GM21619 (cell line): ENCODE measurements around the gene TTLL9.
"Not testable (repeated sequence)": the region's sequence is repeated elsewhere in the genome, so short reads cannot be mapped to it uniquely, and the experiment has no call there.

Source experiments
- ATAC-seq: cut with Tn5 transposase; IDR thresholded peaks from one replicate; pipeline ENCODE4 v1.9.1; 2021; ENCODE audit not compliant: unreplicated experiment

The TTLL9 gene, protein sequence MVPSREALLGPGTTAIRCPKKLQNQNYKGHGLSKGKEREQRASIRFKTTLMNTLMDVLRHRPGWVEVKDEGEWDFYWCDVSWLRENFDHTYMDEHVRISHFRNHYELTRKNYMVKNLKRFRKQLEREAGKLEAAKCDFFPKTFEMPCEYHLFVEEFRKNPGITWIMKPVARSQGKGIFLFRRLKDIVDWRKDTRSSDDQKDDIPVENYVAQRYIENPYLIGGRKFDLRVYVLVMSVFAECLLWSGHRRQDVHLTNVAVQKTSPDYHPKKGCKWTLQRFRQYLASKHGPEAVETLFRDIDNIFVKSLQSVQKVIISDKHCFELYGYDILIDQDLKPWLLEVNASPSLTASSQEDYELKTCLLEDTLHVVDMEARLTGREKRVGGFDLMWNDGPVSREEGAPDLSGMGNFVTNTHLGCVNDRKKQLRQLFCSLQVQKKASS

DNA sequence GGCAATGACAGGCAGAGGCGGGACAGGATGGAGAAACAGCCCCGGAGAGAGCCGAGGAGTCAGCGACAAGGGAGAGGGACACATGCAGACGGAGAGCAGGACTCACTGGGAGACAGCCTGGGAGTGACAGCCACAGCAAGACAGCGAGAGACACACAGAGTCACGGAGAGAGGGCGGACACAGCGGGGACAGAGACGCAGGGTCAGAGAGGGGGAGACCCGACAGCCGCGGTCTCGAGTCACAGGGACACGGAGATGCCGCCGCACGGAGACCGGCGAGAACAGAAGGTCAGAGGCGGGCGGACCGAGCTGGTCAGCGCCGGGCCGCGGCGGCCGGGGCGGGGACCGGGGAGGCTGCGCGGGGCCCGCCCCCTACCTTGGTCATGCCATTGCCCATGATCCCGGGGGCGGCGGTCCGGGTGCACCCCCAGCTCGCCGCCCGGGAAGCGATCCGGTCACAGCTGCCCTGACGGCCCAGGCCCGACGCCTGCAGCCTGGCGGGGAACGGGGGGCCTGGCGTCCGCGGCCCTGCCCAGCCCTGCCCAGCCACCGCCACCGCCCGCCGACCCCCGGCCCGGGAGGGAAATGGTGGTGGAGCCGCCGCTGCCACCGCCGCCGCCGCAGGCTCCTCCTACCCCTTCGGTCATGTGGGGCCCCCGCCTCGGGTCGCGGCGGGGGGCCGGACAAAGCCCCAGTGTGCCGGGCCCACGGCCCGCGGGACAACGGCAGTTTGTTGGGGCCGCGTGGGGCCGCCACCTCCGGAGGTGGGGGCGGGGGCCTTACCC lies at the start of gene TTLL9, which contains the start of gene DUSP15:
TSS of gene TTLL9 (plus strand) at position 693 of the 784 bp plus-strand sequence. CDS start 493 bp downstream, outside the sequence.
TSS of gene DUSP15 (minus strand) at position 586 of the 784 bp plus-strand sequence. CDS start at position 396, 190 bp downstream.
- no peak for ATAC-seq

DNA sequence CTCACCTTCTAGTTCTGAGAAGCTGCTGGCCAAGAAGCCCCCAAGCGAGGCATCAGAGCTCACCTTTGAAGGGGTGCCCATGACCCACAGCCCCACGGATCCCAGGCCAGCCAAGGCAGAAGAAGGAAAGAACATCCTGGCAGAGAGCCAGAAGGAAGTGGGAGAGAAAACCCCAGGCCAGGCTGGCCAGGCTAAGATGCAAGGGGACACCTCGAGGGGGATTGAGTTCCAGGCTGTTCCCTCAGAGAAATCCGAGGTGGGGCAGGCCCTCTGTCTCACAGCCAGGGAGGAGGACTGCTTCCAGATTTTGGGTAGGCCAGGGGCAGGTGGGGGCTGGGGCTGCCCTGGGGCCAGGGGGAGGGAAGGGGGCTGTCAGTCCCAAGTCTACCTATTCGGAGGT lies 49.0 kb upstream of the TTLL9 start:
- no peak for ATAC-seq

DNA sequence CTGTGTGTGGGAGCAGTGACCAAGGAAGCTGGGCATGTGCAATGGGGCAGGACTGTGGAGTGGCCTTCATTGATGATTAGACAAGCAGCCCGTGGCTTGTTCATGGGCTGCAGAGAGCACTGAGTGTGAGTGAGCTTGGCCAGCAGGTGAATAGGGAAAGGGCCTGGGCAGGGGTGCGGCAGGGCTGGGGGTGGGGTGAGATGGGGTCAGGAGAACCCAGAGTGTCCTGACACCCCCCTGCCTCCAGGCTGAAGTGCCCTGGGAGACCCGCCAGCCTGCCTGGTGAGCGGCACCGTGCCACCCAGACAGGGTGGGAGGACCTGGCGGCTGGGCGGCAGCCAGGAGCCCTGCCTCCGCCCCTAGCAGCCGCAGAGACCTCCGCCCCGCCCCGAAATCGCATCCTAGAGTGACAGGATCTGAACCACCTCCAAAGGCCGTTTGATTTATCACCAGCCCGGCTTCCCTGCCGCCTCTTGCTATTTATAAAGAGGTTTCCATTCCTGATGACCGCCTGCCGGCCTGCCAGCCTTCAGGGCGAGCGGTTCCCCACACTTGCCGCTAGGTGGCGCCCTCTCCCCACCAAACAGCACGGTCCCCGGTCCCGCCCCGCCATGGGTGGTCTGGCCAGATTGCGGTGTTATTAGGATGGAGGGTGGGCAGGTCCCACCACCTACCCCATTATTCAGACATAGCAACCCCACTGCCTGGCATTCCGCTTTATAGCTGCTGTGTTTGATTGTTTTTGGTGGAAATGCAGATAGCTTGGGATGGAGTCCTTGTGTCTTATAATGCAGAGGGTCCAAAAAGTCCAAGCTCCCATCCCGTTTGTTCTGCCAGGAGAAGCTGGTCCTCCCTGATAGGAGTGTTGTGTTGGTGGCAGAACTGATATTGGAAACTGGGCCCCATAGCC lies 47.8 kb upstream of the TTLL9 start:
- no peak for ATAC-seq

DNA sequence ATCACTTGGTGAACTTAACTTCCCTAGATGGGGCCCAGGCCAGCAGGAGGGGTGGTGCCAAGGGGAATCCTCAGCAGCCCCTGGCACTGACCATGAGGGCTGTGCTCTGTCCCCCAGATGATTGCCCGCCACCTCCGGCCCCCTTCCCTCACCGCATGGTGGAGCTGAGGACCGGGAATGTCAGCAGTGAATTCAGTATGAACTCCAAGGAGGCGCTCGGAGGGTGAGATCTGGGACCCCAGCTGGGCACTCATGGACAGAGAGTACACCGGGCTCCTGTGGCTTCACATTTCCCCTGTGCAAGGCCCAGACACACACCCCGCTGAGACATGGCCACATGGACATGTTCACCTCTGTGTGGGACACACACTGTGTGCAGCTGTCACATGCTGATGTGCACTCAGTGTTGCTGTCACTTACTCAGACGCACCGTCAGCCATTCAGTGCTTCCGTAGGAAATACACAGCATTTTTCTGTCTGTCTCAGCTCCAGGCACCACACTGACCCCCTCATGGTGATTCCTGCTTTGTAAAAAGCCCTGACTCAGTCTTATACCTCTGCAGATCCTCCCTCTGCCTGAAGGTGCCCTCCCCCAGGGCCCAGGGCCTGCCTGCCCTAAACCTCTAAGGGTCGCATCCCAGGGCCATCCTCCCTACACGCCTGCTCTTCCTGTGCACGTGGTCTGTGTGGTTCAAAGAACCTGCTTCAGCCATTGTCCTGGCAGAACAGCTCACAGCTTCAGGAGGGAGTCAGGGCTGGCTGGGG lies 46.9 kb upstream of the TTLL9 start:
- ATAC-seq: no peak

DNA sequence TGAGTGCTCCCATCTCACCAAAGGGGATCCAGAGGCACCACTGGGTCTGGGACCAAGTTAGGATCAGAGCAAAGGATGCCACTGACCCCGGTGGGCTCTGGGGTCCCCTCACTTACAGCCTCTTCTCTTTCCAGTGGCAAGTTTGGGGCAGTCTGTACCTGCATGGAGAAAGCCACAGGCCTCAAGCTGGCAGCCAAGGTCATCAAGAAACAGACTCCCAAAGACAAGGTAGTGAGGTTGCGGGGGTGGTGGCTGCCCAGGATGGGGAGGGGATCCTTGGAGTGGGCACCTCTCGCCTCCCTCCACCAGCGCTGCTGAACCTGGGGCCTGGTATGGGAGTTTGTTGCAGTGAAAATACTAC lies 46.3 kb upstream of the TTLL9 start:
- ATAC-seq: no peak

DNA sequence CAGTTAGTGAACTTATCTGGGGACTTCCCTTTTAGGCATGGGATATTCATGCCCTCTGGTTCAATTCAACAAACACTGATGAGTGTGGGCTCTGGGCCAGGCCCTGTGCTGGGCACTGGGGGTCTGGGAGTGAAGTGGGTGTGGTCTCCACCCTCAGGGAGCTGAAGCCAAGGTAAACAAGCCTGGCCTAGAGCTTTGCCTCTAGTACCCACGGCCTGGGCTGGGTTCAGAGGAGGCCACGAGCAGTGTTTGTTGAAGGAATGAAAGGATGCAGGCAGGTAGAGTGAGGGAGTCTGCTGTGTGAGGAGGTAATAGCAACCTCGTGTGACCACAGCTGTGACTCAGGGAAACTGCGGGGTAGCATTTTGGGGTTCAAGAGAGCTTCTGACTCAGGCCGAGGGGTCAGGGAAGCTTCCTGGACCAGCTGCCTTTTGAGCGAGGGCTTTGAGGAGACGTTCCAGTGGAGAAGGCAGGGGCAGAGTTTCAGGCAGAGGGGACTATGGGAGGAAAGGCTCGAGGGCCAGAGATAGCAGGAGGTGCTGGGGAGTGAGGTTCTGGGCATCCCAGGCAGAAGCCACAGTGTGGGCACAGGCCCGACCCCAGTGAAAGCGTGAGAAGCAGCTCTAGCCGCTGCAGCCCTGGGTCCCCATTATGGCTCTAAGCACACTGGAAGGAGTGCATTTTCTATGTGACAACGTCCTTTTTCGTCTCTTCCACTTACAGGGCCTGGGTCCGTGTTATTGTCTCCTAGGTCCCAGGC lies 45.7 kb upstream of the TTLL9 start:
- no peak for ATAC-seq

DNA sequence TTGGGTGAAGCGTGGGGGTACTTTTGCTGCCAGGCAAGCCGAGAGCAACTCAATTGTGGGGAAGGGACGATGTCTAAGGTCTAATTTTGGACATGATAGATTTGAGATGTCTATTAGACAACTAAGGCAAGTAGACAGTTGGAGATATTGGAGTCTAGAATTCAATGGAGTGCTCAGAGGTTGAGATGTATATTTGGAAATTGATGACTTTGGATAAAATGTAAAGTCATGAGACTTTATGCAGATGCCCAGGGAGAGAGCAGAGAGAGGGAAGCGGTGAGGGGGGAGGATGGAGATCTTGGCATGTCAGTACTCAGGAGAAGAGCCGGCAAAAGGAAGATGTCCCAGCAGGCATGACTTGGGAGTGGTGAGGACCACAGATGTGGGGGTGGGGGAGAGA lies 44.4 kb upstream of the TTLL9 start:
- no peak for ATAC-seq

DNA sequence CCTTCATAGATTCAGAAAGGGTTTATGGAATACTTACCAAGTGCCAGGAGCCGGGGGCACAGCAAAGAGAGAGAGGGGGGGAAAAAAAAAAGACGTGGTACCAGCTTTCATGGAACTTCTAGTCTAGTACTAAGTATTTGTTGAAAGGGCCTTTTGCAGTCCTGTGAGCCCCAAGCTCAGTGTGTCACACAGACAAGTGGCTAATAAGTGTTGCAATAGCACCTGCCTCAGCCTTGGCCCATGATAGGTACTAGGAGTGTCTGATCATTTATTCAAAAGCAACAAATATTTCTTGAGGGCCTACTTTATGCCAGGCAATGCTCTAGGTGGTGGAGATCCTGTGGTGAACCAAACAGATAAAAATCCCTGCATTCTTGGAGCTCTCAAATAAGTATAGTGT lies 43.4 kb upstream of the TTLL9 start:
- no peak for ATAC-seq

DNA sequence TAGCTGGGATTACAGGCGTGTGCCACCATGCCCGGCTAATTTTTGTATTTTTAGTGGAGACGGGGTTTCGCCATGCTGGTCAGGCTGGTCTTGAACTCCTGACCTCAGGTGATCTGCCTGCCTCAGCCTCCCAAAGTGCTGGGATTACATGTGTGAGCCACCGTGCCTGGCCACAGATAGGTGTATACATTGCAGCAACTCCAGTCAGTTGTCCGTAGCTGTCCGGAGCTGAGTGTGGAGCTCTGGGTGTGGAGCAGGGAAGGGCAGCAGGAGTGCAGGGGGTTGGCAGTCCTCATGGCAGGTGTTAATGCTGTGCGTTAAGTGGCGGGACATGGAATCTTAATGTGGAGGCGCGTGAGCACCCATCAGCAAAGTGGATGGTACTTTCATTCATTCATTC lies 42.4 kb upstream of the TTLL9 start:
- not testable (repeated sequence) for ATAC-seq

DNA sequence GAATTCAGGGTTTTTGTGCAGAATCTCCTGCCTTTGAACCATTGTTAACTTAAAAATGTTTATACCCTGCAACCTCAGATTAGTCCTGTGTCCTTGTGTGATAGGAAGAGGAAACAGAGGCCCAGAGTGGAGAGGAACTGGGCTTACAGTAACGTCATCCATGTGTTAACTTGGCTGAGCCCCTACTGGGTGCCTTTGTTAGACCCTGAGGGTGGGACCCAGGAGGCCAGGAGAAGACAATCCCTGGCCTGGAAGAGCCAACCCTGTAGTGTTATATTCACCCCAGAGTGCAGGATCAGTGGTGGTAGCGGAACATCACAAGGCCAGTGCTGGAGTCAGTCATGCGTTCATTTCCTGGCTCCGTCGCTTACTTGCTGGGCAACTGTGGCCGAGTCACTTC lies 40.7 kb upstream of the TTLL9 start:
- no peak for ATAC-seq

DNA sequence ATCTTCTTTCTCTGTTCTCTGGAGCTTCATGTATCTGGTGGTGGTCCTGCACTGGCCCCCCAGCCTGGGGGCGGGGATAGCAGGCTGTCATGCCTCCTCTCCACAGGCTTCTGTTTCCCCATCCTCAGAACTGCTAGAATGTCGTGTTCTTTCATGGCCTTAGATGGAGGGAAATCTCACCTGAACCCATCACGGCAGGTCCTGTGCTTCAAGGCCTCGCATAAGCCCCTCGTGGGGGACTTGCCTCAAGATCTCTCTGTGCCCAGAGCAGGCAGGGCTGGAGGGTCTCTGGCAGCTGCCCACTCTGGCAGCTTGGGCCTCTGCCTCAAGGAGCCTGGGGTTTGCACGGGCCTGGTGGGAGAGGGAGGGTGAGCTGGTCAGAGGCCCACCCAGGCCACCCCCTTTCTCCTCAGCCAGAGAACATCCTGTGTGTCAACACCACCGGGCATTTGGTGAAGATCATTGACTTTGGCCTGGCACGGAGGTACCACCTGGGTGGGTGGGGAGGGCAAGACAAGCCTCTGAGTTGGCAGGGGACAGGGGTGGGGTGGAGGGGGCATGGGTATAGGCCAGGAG lies 39.9 kb upstream of the TTLL9 start:
- ATAC-seq: no peak

DNA sequence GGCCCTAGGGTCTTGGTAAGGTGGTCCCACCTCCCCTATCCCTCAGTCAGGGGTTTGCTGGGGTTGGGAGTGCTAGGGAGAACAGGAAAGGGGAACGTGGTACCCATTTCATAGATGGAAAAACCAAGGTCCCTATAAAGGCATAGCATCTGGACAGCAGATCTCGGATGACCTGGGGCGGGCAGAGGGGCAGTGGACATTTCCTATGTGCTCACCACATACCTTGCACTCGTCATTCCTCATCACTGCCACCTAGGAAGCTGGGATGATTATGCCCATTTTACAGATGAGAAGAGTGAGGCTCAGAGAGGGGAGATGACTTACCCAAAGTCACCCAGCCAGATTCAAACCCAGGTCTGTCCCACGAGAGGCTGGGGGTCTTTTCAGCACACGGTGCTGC lies 39.2 kb upstream of the TTLL9 start:
- ATAC-seq: no peak

DNA sequence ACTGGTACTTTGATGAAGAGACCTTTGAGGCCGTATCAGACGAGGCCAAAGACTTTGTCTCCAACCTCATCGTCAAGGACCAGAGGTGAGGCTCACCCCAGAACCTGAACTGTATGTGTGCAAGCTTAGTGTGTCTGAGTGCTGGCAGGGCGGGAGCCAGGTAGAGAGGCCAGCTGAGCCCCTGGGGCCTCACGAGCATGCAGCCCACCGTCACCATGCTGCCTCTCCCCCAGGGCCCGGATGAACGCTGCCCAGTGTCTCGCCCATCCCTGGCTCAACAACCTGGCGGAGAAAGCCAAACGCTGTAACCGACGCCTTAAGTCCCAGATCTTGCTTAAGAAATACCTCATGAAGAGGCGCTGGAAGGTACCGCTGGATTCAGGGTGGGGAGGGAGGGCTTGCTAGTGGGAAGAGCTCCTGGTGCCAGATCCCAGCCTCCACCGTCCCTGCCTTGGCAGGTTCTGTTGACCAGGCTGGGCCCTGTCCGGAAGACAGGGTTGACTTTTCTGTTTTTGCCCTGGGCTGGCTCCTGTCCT lies 38.6 kb upstream of the TTLL9 start:
- no peak for ATAC-seq

DNA sequence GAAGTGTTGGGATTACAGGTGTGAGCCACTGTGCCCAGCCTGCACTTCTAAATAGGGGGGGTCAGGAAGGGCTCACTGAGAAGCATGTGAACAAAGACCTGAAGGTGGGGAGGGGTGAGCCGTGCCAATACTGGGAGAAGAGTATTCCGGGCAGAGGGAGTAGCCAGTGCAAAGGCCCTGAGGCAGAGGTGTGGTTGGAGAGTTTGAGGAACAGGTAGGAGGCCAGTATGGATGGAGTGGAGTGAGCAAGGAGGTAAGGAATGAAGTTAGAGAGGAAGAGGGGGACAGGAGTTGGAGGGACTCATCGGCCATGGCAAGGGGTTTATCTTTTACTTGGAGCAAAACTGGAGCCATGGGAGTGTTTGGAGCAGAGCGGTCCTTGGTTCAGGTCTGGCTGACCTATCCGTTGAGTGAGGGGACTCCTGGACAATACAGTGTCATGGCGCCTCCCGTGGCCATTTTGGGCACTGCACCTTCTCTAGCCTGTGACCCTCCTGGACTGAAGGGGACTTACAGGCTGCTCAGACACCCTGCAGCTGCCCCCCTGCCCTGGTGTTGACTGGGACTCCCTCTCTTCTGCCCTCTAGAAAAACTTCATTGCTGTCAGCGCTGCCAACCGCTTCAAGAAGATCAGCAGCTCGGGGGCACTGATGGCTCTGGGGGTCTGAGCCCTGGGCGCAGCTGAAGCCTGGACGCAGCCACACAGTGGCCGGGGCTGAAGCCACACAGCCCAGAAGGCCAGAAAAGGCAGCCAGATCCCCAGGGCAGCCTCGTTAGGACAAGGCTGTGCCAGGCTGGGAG lies 37.1 kb upstream of the TTLL9 start:
- no peak for ATAC-seq

DNA sequence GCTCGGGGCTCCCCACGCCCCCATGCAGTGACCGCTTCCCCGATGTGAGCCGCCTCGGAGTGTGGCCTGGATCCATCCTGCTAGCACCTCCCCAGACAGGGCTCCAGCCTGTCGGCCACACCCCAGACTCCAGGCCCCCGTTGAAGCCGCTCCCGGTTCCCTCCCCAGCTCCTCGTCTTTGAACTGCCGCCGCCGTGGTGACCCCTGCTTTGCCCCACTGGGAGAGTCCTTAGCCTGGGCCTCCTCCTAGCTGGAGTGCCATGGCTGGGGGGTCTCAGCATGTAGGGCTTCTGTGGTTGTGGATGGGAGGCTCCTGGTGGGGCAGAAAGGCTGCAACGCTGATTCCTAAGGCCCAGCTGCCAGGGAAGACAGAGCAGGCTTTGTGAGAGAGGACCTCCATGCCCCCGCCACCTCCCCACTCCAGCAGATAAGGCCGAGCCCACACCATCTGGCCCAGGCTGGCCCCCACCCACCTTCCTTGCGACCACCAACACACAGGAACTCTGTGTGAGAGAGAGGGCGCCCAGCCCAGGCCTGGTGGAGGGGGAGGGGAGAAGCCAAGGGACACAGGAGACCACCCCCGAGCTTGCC lies 36.4 kb upstream of the TTLL9 start:
- no peak for ATAC-seq

DNA sequence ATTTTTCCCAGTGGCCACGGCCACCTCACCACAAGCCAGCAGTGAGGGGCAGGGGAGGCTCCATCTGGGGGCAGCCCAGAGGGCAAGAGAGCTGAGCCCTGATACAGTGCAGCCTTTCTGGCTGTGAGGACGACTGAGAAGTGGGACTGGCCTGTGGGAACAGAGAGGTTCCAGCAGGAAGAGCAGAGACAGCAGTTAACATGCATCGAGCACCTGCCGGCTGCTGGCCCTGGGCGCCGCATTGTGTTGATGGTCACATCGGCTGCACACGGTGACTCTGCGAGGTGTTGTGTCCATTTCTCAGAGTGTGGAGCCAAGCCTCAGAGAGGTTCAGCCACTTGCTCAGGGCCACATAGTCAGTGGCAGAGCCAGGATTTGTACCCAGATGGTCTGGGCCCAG lies 34.9 kb upstream of the TTLL9 start:
- peak; percentile 15 for ATAC-seq

DNA sequence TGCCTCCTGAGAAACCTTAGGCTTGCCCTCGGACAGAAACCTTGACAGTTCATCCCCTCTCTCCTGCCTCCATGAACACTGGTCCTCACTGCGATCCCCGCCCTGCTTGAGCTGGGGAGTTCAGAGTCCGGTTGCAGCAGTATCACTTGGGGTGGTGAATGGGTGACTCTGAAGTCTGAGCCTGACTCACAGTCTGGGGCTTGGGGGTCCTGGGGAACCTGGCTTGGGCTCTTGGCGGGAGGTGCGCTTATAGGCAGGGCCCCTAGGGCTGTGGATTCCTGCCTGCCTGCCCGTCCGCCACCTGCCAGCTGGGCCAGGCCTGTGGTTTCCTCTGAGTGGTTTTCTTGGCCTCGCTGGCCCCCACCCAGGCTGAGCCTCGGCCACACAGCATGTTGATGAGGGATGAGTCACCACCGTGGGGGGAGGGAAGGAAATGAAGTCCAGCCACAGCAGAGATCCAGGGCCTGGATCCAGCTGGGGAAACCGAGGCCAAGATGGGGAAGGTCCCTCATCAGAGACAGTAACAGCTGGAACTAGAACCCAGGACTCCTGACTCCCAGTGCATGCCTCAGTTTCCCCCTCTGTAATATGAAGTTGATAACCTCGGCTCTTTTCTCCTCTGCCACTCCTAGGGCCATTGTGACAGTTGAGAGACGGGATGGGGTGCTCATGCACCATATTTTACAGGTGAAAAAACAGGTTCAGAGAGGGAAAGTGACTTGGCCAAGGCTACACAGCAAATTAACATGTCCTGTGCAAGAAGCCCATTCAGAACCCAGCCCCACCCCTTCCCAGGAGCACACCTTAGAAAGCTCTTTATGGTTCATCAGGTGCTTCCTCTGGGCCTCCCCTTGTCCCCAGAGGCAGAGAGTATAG lies 34.2 kb upstream of the TTLL9 start:
- ATAC-seq: peak; percentile 70
